H9 (cell line): ENCODE measurements around the gene PTPRN2. TPM values are rescaled to one million over a fixed set of nuclear protein-coding genes. Genes with fewer than 3 reads are reported as not detected.
A peak's percentile ranks its signal among the peaks of the same experiment; 100 is the strongest.

Source experiments
- DNase-seq: peaks from one replicate; pipeline ENCODE4 v3.0.0-alpha.2; 2017
- H2AFZ ChIP-seq: one replicate; pipeline ENCODE4 v1.6.1; 2013; ENCODE audit warnings: mild to moderate bottlenecking, low read length, control low read depth, moderate library complexity
- H2AK5ac ChIP-seq: 2 replicates; pipeline ENCODE4 v1.6.1; 2013; ENCODE audit warnings: low read length, control low read depth, mixed read lengths; ENCODE audit not compliant: insufficient read length
- H2BK120ac ChIP-seq: one replicate; pipeline ENCODE4 v1.6.1; 2013; ENCODE audit warnings: low read depth, mild to moderate bottlenecking, low read length, control low read depth, inconsistent platforms; ENCODE audit not compliant: poor library complexity, severe bottlenecking
- H2BK12ac ChIP-seq: 2 replicates; pipeline ENCODE4 v1.6.1; 2013; ENCODE audit warnings: low read length, control low read depth, mixed read lengths, low read depth; ENCODE audit not compliant: insufficient read length
- H2BK15ac ChIP-seq: 2 replicates; pipeline ENCODE4 v1.6.1; 2013; ENCODE audit warnings: low read depth, low read length, control low read depth
- H2BK20ac ChIP-seq: one replicate; pipeline ENCODE4 v1.6.1; 2013; ENCODE audit warnings: low read depth, mild to moderate bottlenecking, low read length, control low read depth, inconsistent platforms; ENCODE audit not compliant: poor library complexity, severe bottlenecking
- H2BK5ac ChIP-seq: 2 replicates; pipeline ENCODE4 v1.6.1; 2013; ENCODE audit warnings: low read length, control low read depth, mixed read lengths; ENCODE audit not compliant: insufficient read length
- H3K14ac ChIP-seq: 2 replicates; pipeline ENCODE4 v1.6.1; 2013; ENCODE audit warnings: low read length, control low read depth; ENCODE audit not compliant: insufficient read depth
- H3K18ac ChIP-seq: 2 replicates; pipeline ENCODE4 v1.6.1; 2013; ENCODE audit warnings: low read depth, mild to moderate bottlenecking, mixed read lengths, low read length, control low read depth; ENCODE audit not compliant: insufficient read length
- H3K23ac ChIP-seq: 2 replicates; pipeline ENCODE4 v1.6.1; 2013; ENCODE audit warnings: low read length, control low read depth, mixed read lengths, low read depth; ENCODE audit not compliant: insufficient read length
- H3K23me2 ChIP-seq: 2 replicates; pipeline ENCODE4 v1.6.1; 2013; ENCODE audit warnings: low read depth, mild to moderate bottlenecking, mixed read lengths, low read length, control low read depth; ENCODE audit not compliant: insufficient read length, poor library complexity, severe bottlenecking
- H3K27ac ChIP-seq: 2 replicates; pipeline ENCODE4 v1.5.1; 2013; ENCODE audit warnings: low read length, control low read depth, mixed read lengths, low read depth; ENCODE audit not compliant: insufficient read length
- H3K27me3 ChIP-seq: 2 replicates; pipeline ENCODE4 v1.6.1; 2013; ENCODE audit warnings: low read length, control low read depth, inconsistent platforms; ENCODE audit not compliant: insufficient read depth
- H3K4ac ChIP-seq: 2 replicates; pipeline ENCODE4 v1.6.1; 2013; ENCODE audit warnings: low read depth, mild to moderate bottlenecking, control low read depth, inconsistent platforms, low read length, moderate library complexity
- H3K4me1 ChIP-seq: 2 replicates; pipeline ENCODE4 v1.6.1; 2013; ENCODE audit warnings: low read length, control low read depth, inconsistent platforms; ENCODE audit not compliant: insufficient read depth
- H3K4me2 ChIP-seq: 2 replicates; pipeline ENCODE4 v1.6.1; 2013; ENCODE audit warnings: low read length, control low read depth, mixed read lengths; ENCODE audit not compliant: insufficient read length, insufficient read depth
- H3K56ac ChIP-seq: 2 replicates; pipeline ENCODE4 v1.6.1; 2013; ENCODE audit warnings: low read depth, mild to moderate bottlenecking, mixed read lengths, low read length, control low read depth; ENCODE audit not compliant: insufficient read length
- H3K79me1 ChIP-seq: 2 replicates; pipeline ENCODE4 v1.6.1; 2013; ENCODE audit warnings: low read depth, mild to moderate bottlenecking, moderate library complexity, low read length, control low read depth, inconsistent platforms; ENCODE audit not compliant: insufficient read depth, poor library complexity, severe bottlenecking
- H3K79me2 ChIP-seq: 2 replicates; pipeline ENCODE4 v1.6.1; 2013; ENCODE audit warnings: low read length, control low read depth, inconsistent platforms; ENCODE audit not compliant: insufficient read depth
- H3K9ac ChIP-seq: 2 replicates; pipeline ENCODE4 v1.6.1; 2013; ENCODE audit warnings: low read length, control low read depth, mixed read lengths; ENCODE audit not compliant: insufficient read length; ENCODE audit errors: extremely low read depth
- H3K9me3 ChIP-seq: one replicate; pipeline ENCODE4 v1.6.1; 2013; ENCODE audit warnings: low read depth, low read length, inconsistent platforms; ENCODE audit not compliant: control insufficient read depth
- H3T11ph ChIP-seq: one replicate; pipeline ENCODE4 v1.6.1; 2013; ENCODE audit warnings: mild to moderate bottlenecking, low read length, control low read depth, inconsistent platforms
- H4K20me1 ChIP-seq: one replicate; pipeline ENCODE4 v1.6.1; 2013; ENCODE audit not compliant: control insufficient read depth, insufficient read length, insufficient read depth
- H4K5ac ChIP-seq: 2 replicates; pipeline ENCODE4 v1.6.1; 2013; ENCODE audit warnings: low read depth, mild to moderate bottlenecking, mixed read lengths, low read length, control low read depth; ENCODE audit not compliant: insufficient read length
- H4K8ac ChIP-seq: replicated peaks from 2 replicates; pipeline ENCODE4 v1.6.1; 2013; ENCODE audit warnings: low read length, control low read depth, mixed read lengths, low read depth; ENCODE audit not compliant: insufficient read length
- H4K91ac ChIP-seq: 2 replicates; pipeline ENCODE4 v1.6.1; 2013; ENCODE audit warnings: low read depth, mild to moderate bottlenecking, moderate library complexity, mixed read lengths, low read length, control low read depth; ENCODE audit not compliant: insufficient read length
- H3K27ac Mint-ChIP-seq, 3 experiments: 2 replicates in 2 of 3; 3 replicates in 1 of 3; pipeline ENCODE4 v1.8.0; 2020 to 2021; ENCODE audit warnings: mixed read lengths in 3 of 3, mild to moderate bottlenecking in 1 of 3, moderate library complexity in 1 of 3
- H3K27me3 Mint-ChIP-seq: 2 replicates; pipeline ENCODE4 v1.8.0; 2021; ENCODE audit warnings: low read depth, mild to moderate bottlenecking, moderate library complexity, mixed read lengths
- H3K36me3 Mint-ChIP-seq, 3 experiments: 2 replicates in 2 of 3; 3 replicates in 1 of 3; pipeline ENCODE4 v1.8.0; 2020 to 2021; ENCODE audit warnings: low read depth in 3 of 3, mixed read lengths in 3 of 3; ENCODE audit not compliant: insufficient read depth in 1 of 3
- H3K4me1 Mint-ChIP-seq, 2 experiments: 2 replicates each; pipeline ENCODE4 v1.8.0; 2020; ENCODE audit warnings: mixed read lengths in 2 of 2
- H3K4me3 Mint-ChIP-seq, 2 experiments: 2 replicates in 1 of 2; 3 replicates in 1 of 2; pipeline ENCODE4 v1.8.0; 2020 to 2021; ENCODE audit warnings: mild to moderate bottlenecking in 2 of 2, mixed read lengths in 2 of 2, moderate library complexity in 1 of 2
- H3K9me3 Mint-ChIP-seq, 2 experiments: 2 replicates in 1 of 2; 3 replicates in 1 of 2; pipeline ENCODE4 v1.8.0; 2020; ENCODE audit warnings: mild to moderate bottlenecking in 2 of 2, mixed read lengths in 2 of 2, moderate library complexity in 1 of 2
- CTCF ChIP-seq: fragments of 200-600 bp; sonication (generic); conservative IDR thresholded peaks from 3 replicates; pipeline ENCODE4 v1.8.0; 2021; ENCODE audit warnings: antibody characterized with exemption, mild to moderate bottlenecking
- WGBS: extraction: QIAGEN DNeasy Blood & Tissue Kit; methylation state at CpG from one replicate; pipeline ENCODE4 v1.1.7; 2013; ENCODE audit warnings: missing lambda C conversion rate, low lambda C conversion rate, mixed read lengths; ENCODE audit not compliant: insufficient read length; ENCODE audit errors: extremely low coverage; 5-methylcytosine and 5-hydroxymethylcytosine counted together
- total RNA-seq: library from RNA; stranded (reverse); gene quantifications from 2 replicates; pipeline ENCODE4 v1.2.1, GENCODE V29; 2021

Gene PTPRN2
- total RNA-seq, 1 experiment from 2014 or later, result 5.2 TPM

- WGBS, result no CpG with 5 or more reads among the region's 12 CpGs
Measured at GRCh38 chr7:158350166-158350900, 237.3 kb downstream of the PTPRN2 start.

More at GRCh38 chr7:158350166-158350900, 237.3 kb downstream of the PTPRN2 start:
- H3T11ph ChIP-seq, result no peak overlapping the region
- Mint-ChIP-seq H3K36me3 (peaks cover 5 to 15% (median 5%) of the 10 kb centered on the region in 3 experiments; a peak in 5 of 7 replicates), H3K27ac (no peak overlapping the region), H3K4me1 (peaks cover 27 to 37% of the 10 kb centered on the region in 2 experiments), H3K4me3 (peak overlapping the region in 1 of 2 experiments; percentile 56; a peak in 1 of 5 replicates), H3K9me3 (peaks cover 15% of the 10 kb centered on the region in 2 experiments), H3K27me3 (peaks cover 52% of the 10 kb centered on the region)
- H3K18ac ChIP-seq, result no peak overlapping the region
- no peaks in the 10 kb centered on the region for H3K79me1 ChIP-seq
- no peak overlapping the region for H3K4ac ChIP-seq
- H2BK12ac ChIP-seq, result no peak overlapping the region
- H3K27me3 ChIP-seq, result peaks cover 3% of the 10 kb centered on the region; the same call in 1 of the 2 replicates
- no peak overlapping the region for H2BK120ac ChIP-seq
- H3K4me1 ChIP-seq, result no peaks in the 10 kb centered on the region
- H2BK15ac ChIP-seq, result no peak overlapping the region
- H3K23me2 ChIP-seq, result peaks cover 10% of the 10 kb centered on the region
- no peak overlapping the region for H3K4me2 ChIP-seq
- no peaks in the 10 kb centered on the region for H3K9me3 ChIP-seq
- no peaks in the 10 kb centered on the region for H4K20me1 ChIP-seq
- no peak overlapping the region for H3K23ac ChIP-seq
- DNase-seq, result peak; percentile 19
- no peak overlapping the region for H3K27ac ChIP-seq
- H2AFZ ChIP-seq, result no peak overlapping the region
- no peak overlapping the region for H3K9ac ChIP-seq
- no peak overlapping the region for H3K56ac ChIP-seq
- no peak overlapping the region for H3K14ac ChIP-seq
- no peak overlapping the region for H2AK5ac ChIP-seq
- H4K91ac ChIP-seq, result no peak overlapping the region
- H4K8ac ChIP-seq, result no peak overlapping the region
- TF ChIP-seq CTCF, result no peak
- no peak overlapping the region for H4K5ac ChIP-seq
- no peak overlapping the region for H2BK20ac ChIP-seq
- no peaks in the 10 kb centered on the region for H3K79me2 ChIP-seq
- H2BK5ac ChIP-seq, result no peak overlapping the region
